BLaER1 treated with 17β-estradiol and CSF1 and Interleukin-3, amounts not matched to agents 10 nM and 100 nM (cell line): Measurements from ENCODE around the gene KIFAP3.
"Not testable (repeated sequence)": the region's sequence is repeated elsewhere in the genome, so short reads cannot be mapped to it uniquely, and the experiment has no call there.

Experiments used
- H3K27ac ChIP-seq, 11 experiments: shearing (Covaris generic); formaldehyde crosslinking; 2 replicates each; pipeline ENCODE4 v1.8.1; 2022
- H3K27me3 ChIP-seq, 11 experiments: shearing (Covaris generic); formaldehyde crosslinking; 2 replicates each; pipeline ENCODE4 v1.8.1; 2022
- H3K36me3 ChIP-seq, 11 experiments: shearing (Covaris generic); formaldehyde crosslinking; 2 replicates each; pipeline ENCODE4 v1.8.1; 2022
- H3K4me1 ChIP-seq, 10 experiments: shearing (Covaris generic); formaldehyde crosslinking; 2 replicates each; pipeline ENCODE4 v1.8.1; 2022
- H3K4me2 ChIP-seq, 11 experiments: shearing (Covaris generic); formaldehyde crosslinking; 2 replicates each; pipeline ENCODE4 v1.8.1; 2022
- H3K4me3 ChIP-seq, 10 experiments: shearing (Covaris generic); formaldehyde crosslinking; 2 replicates each; pipeline ENCODE4 v1.8.1; 2022
- H3K9ac ChIP-seq, 11 experiments: shearing (Covaris generic); formaldehyde crosslinking; 2 replicates each; pipeline ENCODE4 v1.8.1; 2022
- H3K9me3 ChIP-seq, 11 experiments: shearing (Covaris generic); formaldehyde crosslinking; replicated peaks in 1 of 11; 2 replicates each; pipeline ENCODE4 v1.8.1; 2022
- H4K20me1 ChIP-seq, 11 experiments: shearing (Covaris generic); formaldehyde crosslinking; 2 replicates each; pipeline ENCODE4 v1.8.1; 2022
- Cebpa-rat ChIP-seq, 11 experiments: shearing (Covaris generic); IDR thresholded peaks; 2 replicates each; pipeline ENCODE4 v1.8.1; 2022

The KIFAP3 gene

DNA sequence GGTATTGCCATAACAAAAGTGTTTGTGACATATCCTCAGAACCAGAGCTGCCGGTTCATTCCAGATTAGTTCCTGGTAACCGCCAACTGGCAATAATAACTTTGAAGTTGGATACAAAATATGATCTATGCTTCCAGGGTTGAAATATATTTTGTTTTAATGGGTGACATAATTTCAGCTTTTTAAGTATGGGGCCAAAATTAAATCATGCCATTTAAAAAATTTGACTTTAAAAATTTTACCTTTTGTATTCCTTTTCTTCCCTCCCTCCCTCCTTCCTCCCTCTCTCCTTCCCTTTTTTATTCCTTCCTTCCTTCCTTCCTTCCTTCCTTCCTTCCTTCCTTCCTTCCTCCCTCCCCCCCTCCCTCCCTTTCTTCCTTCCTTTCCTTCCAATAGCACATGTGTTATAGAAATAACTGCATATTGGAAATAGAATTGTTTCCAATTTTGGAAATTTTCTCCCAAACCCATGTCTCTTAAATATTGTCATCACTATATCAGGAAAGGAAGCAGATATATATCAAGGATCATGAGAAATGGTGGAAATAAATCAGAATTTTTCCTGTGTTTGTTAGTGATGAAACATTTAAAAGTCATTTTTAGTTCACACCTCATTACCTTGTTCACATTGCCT lies 12.0 kb upstream of the KIFAP3 start:
- H3K27ac ChIP-seq: no peak overlapping the region
- no peaks in the 10 kb centered on the region for H3K27me3 ChIP-seq
- TF ChIP-seq Cebpa-rat (IDR thresholded peaks at IDR 0.05): no peak
- no peaks in the 10 kb centered on the region for H3K9me3 ChIP-seq
- no peak overlapping the region for H3K4me2 ChIP-seq
- no peaks in the 10 kb centered on the region for H3K36me3 ChIP-seq
- no peaks in the 10 kb centered on the region for H4K20me1 ChIP-seq
- H3K9ac ChIP-seq: no peak overlapping the region
- H3K4me1 ChIP-seq: no peaks in the 10 kb centered on the region
- H3K4me3 ChIP-seq: no peak overlapping the region

DNA sequence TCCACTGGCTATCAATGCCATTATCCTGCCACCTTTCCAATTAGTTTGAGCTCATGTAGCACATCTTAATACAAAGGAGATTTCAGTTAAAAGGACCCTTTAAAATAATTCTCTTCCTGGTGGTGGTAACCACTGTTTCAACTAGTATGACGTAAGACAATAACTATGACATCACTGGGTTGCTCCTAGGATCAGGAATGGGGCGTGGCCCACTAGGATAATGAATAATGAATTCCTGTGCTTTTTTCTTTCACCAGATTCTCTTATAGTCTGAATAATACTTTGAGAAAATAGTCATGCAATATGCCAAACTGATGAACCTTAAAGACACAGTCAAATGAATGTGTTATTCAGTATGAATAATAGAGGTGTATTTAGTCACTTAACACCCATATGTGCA lies 10.6 kb upstream of the KIFAP3 start:
- H4K20me1 ChIP-seq: no peaks in the 10 kb centered on the region
- no peak overlapping the region for H3K4me3 ChIP-seq
- H3K27me3 ChIP-seq: no peaks in the 10 kb centered on the region
- no peak for TF ChIP-seq Cebpa-rat (IDR thresholded peaks at IDR 0.05)
- no peaks in the 10 kb centered on the region for H3K36me3 ChIP-seq
- no peak overlapping the region for H3K27ac ChIP-seq
- no peak overlapping the region for H3K9ac ChIP-seq
- no peaks in the 10 kb centered on the region for H3K9me3 ChIP-seq
- no peaks in the 10 kb centered on the region for H3K4me1 ChIP-seq
- no peak overlapping the region for H3K4me2 ChIP-seq

- no peak for TF ChIP-seq Cebpa-rat (IDR thresholded peaks at IDR 0.05)
- Histone ChIP-seq H3K4me2 (no peak overlapping the region), H3K9me3 (peaks cover 10 to 20% (median 16%) of the 10 kb centered on the region in 11 experiments), H3K27me3 (no peaks in the 10 kb centered on the region), H3K27ac (no peak overlapping the region), H4K20me1 (no peaks in the 10 kb centered on the region), H3K9ac (no peak overlapping the region), H3K36me3 (no peaks in the 10 kb centered on the region; a peak in 1 of 22 replicates), H3K4me3 (no peak overlapping the region), H3K4me1 (peaks cover 10 to 15% (median 12%) of the 10 kb centered on the region in 10 experiments)
Measured at GRCh38 chr1:170078610-170079189, 4.2 kb upstream of the KIFAP3 start.

DNA sequence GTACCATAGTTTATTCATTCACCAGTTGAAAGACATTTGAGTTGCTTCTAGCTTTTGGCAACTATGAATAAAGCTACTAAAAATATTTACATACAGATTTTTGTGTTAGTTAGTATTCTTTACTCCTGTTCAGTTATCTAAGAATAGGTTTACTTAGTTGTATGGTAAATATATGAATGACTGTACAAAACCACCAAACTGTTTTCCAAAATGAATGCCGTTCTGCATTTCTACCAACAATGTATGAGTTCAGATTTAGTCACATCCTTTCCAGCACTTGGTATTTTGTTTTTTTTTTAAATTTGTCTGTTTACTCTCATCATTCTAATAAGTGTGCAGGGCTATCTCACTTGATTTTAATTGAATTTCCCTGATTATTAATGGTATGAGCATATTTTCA lies 3.4 kb upstream of the KIFAP3 start:
- no peak overlapping the region for H3K9ac ChIP-seq
- no peaks in the 10 kb centered on the region; a peak in 1 of 22 replicates for H3K36me3 ChIP-seq
- no peaks in the 10 kb centered on the region for H4K20me1 ChIP-seq
- no peaks in the 10 kb centered on the region for H3K27me3 ChIP-seq
- H3K9me3 ChIP-seq: peaks cover 10 to 20% (median 16%) of the 10 kb centered on the region in 11 experiments
- peaks cover 16 to 23% (median 19%) of the 10 kb centered on the region in 10 experiments for H3K4me1 ChIP-seq
- no peak overlapping the region for H3K4me3 ChIP-seq
- H3K27ac ChIP-seq: no peak overlapping the region
- TF ChIP-seq Cebpa-rat (IDR thresholded peaks at IDR 0.05): no peak
- H3K4me2 ChIP-seq: no peak overlapping the region

DNA sequence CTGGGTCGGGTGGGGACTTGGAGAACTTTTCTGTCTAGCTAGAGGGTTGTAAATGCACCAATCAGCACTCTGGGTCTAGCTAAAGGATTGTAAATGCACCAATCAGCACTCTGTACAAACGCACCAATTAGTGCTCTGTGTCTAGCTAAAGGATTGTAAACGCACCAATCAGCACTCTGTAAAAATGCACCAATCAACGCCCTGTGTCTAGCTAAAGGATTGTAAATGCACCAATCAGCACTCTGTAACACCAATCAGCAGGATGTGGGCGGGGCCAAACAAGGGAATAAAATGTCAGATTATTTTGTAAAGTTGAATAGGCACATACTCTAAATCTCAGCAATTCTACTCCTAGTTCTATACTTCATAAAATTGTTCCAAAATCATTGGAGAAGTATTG lies 2.5 kb upstream of the KIFAP3 start:
- H3K27me3 ChIP-seq, H3K4me3 ChIP-seq, H3K27ac ChIP-seq, H4K20me1 ChIP-seq, H3K9ac ChIP-seq, H3K36me3 ChIP-seq, H3K4me2 ChIP-seq: not testable (repeated sequence)
- H3K9me3 ChIP-seq: peaks cover 10 to 20% (median 16%) of the 10 kb centered on the region in 11 experiments
- peaks cover 16 to 27% (median 20%) of the 10 kb centered on the region in 10 experiments for H3K4me1 ChIP-seq

DNA sequence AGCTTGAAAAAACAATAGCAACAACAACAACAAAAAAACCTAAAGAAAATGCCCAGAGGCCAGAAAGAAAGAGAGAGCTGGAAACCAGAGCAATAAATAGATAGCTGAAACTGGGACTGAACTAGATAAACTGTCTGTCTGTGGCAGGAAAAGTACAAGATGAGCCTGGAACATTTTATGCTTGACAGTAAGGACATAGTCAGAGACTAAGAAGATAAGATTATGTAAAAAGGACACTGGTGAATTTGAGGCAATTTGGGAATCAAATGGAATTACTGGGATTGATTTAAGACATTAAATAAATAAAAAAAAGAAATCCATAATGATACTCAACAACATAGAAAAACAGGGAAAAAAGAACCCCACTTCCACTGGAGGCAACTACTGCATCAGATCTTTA lies 1.7 kb upstream of the KIFAP3 start:
- Histone ChIP-seq H4K20me1 (no peaks in the 10 kb centered on the region), H3K27ac (no peak overlapping the region), H3K4me3 (no peak overlapping the region), H3K9me3 (peaks cover 12 to 24% (median 18%) of the 10 kb centered on the region in 11 experiments), H3K36me3 (no peaks in the 10 kb centered on the region; a peak in 2 of 22 replicates), H3K4me2 (no peak overlapping the region), H3K9ac (no peak overlapping the region), H3K27me3 (no peaks in the 10 kb centered on the region), H3K4me1 (peaks cover 19 to 35% (median 25%) of the 10 kb centered on the region in 10 experiments)
- TF ChIP-seq Cebpa-rat (IDR thresholded peaks at IDR 0.05): no peak

GRCh38 chr1:170075186-170075585 lies 691 bp upstream of the KIFAP3 start:
- Histone ChIP-seq H3K36me3 (no peaks in the 10 kb centered on the region; a peak in 2 of 22 replicates), H3K9ac (peak overlapping the region; percentile 42 to 82 (median 78); a peak in 20 of 22 replicates), H3K4me1 (peaks cover 19 to 37% (median 26%) of the 10 kb centered on the region in 10 experiments), H4K20me1 (no peaks in the 10 kb centered on the region), H3K4me2 (peak overlapping the region; percentile 69 to 95 (median 84)), H3K27ac (peak overlapping the region in 2 of 11 experiments; percentile 13 to 20; a peak in 3 of 22 replicates), H3K4me3 (peak overlapping the region; percentile 65 to 82 (median 75)), H3K9me3 (peaks cover 12 to 30% (median 19%) of the 10 kb centered on the region in 11 experiments), H3K27me3 (no peaks in the 10 kb centered on the region)
- TF ChIP-seq Cebpa-rat (IDR thresholded peaks at IDR 0.05): no peak

- no peaks in the 10 kb centered on the region for H3K27me3 ChIP-seq
- H3K36me3 ChIP-seq: no peaks in the 10 kb centered on the region; a peak in 2 of 22 replicates
- peaks cover 7 to 23% (median 15%) of the 10 kb centered on the region in 11 experiments for H3K9me3 ChIP-seq
- no peak for TF ChIP-seq Cebpa-rat (IDR thresholded peaks at IDR 0.05)
- peak overlapping the region; percentile 68 to 82 (median 79) for H3K9ac ChIP-seq
- peaks cover 19 to 37% (median 26%) of the 10 kb centered on the region in 10 experiments for H3K4me1 ChIP-seq
- no peaks in the 10 kb centered on the region for H4K20me1 ChIP-seq
- H3K4me2 ChIP-seq: peak overlapping the region; percentile 82 to 96 (median 91)
- peak overlapping the region; percentile 65 to 82 (median 75) for H3K4me3 ChIP-seq
- H3K27ac ChIP-seq: peak overlapping the region; percentile 28 to 73 (median 61)
Measured at GRCh38 chr1:170073893-170074249, 624 bp downstream of the KIFAP3 start.

- Histone ChIP-seq H3K4me2 (peak overlapping the region in 8 of 11 experiments; percentile 0 to 33 (median 16); a peak in 8 of 22 replicates), H3K4me1 (peaks cover 19 to 37% (median 26%) of the 10 kb centered on the region in 10 experiments), H3K27me3 (no peaks in the 10 kb centered on the region), H3K9me3 (peaks cover 0 to 12% (median 6%) of the 10 kb centered on the region in 11 experiments; a peak in 7 of 22 replicates), H3K27ac (no peak overlapping the region), H3K36me3 (no peaks in the 10 kb centered on the region; a peak in 1 of 22 replicates), H3K9ac (no peak overlapping the region), H3K4me3 (no peak overlapping the region), H4K20me1 (no peaks in the 10 kb centered on the region)
- no peak for TF ChIP-seq Cebpa-rat (IDR thresholded peaks at IDR 0.05)
Measured at GRCh38 chr1:170071378-170071777, 3.1 kb downstream of the KIFAP3 start.
